B cell (primary cell): ENCODE data around the gene BCL2. TPM values are rescaled to one million over a fixed set of nuclear protein-coding genes. Genes with fewer than 3 reads are reported as not detected.
A peak's percentile ranks its signal among the peaks of the same experiment; 100 is the strongest.

Experiments used
- ATAC-seq: fragments of 200-7000 bp; cut with Tn5 transposase; one replicate; pipeline ENCODE4 v1.10.0; 2021; ENCODE audit warnings: low read depth, mild to moderate bottlenecking, moderate number of reproducible peaks, moderate library complexity
- CTCF ChIA-PET: fragments of 350-600 bp; sonication (Branson Sonifier 250); formaldehyde crosslinking; loops from one replicate; lab custom pipeline; 2021; ENCODE audit warnings: antibody characterized with exemption, inconsistent platforms; lab: Charles Lee
- POLR2A ChIA-PET: fragments of 350-600 bp; sonication (Branson Sonifier 250); formaldehyde crosslinking; loops from one replicate; lab custom pipeline; 2021; ENCODE audit warnings: antibody characterized with exemption; lab: Charles Lee
- DNase-seq: peaks from one replicate; pipeline ENCODE4 v3.0.0; 2013
- H2AFZ ChIP-seq: 2 replicates; pipeline ENCODE4 v1.6.1; 2012; ENCODE audit warnings: mild to moderate bottlenecking, low read depth, low read length; ENCODE audit not compliant: insufficient read depth, poor library complexity, severe bottlenecking
- H3K27ac ChIP-seq, 2 donors: 1 replicate in 1 of 2; 2 replicates in 1 of 2; pipeline ENCODE4 v1.5.1; 2012 to 2013; ENCODE audit warnings: low read length in 2 of 2, mild to moderate bottlenecking in 2 of 2, moderate library complexity in 1 of 2
- H3K27me3 ChIP-seq, 4 experiments: fragments of 200-600 bp in 1 of 4; sonication (generic) in 1 of 4; replicated peaks in 1 of 4; 1 replicate in 2 of 4; 2 replicates in 2 of 4; pipeline versions ENCODE4 v1.6.1 to v1.7.0; 2013 to 2016; ENCODE audit warnings: low read length in 3 of 4, mild to moderate bottlenecking in 2 of 4, mixed read lengths in 1 of 4, moderate library complexity in 1 of 4; ENCODE audit not compliant: insufficient read depth in 4 of 4, control insufficient read depth in 3 of 4; ENCODE audit errors: control extremely low read depth in 1 of 4
- H3K36me3 ChIP-seq, 2 experiments: replicated peaks in 1 of 2; 1 replicate in 1 of 2; 2 replicates in 1 of 2; pipeline versions ENCODE4 v1.6.1 to v1.7.1; 2013; ENCODE audit warnings: low read length in 1 of 2; ENCODE audit not compliant: insufficient read depth in 2 of 2, control insufficient read depth in 1 of 2; ENCODE audit errors: control extremely low read depth in 1 of 2, extremely low read depth in 1 of 2
- H3K4me1 ChIP-seq, 2 donors: fragments of 200-600 bp in 1 of 2; sonication (generic) in 1 of 2; 1 replicate in 1 of 2; 2 replicates in 1 of 2; pipeline versions ENCODE4 v1.5.1 to v1.6.1; 2013 to 2017; ENCODE audit warnings: low read length in 2 of 2; ENCODE audit not compliant: control insufficient read depth in 2 of 2, insufficient read depth in 2 of 2
- H3K4me2 ChIP-seq: replicated peaks from 2 replicates; pipeline ENCODE3; 2012; ENCODE audit warnings: mild to moderate bottlenecking, low read depth, low read length; ENCODE audit not compliant: poor library complexity, severe bottlenecking
- H3K4me3 ChIP-seq, 5 experiments: fragments of 200-600 bp in 1 of 5; sonication (generic) in 1 of 5; 1 replicate in 3 of 5; 2 replicates in 2 of 5; pipeline versions ENCODE4 v1.5.1 to v1.7.0; 2011 to 2016; ENCODE audit warnings: low read length in 4 of 5, mild to moderate bottlenecking in 4 of 5, low read depth in 2 of 5, control low read depth in 1 of 5, moderate library complexity in 1 of 5; ENCODE audit not compliant: insufficient read depth in 1 of 5; ENCODE audit errors: control extremely low read depth in 1 of 5, extremely low read depth in 1 of 5
- H3K79me2 ChIP-seq: fragments of 200-600 bp; sonication (generic); one replicate; pipeline ENCODE4 v1.6.0; 2016; ENCODE audit warnings: low read length; ENCODE audit not compliant: control insufficient read depth, insufficient read depth
- H3K9ac ChIP-seq: fragments of 200-600 bp; sonication (generic); 2 replicates; pipeline ENCODE4 v1.6.1; 2017; ENCODE audit warnings: mild to moderate bottlenecking, low read length, moderate library complexity
- H3K9me3 ChIP-seq, 3 donors: one replicate each; pipeline versions ENCODE4 v1.6.1 to v1.7.1; 2013; ENCODE audit warnings: low read length in 2 of 3; ENCODE audit not compliant: control insufficient read depth in 2 of 3, insufficient read depth in 1 of 3; ENCODE audit errors: control extremely low read depth in 1 of 3
- H4K20me1 ChIP-seq: 2 replicates; pipeline ENCODE4 v1.6.0; 2012; ENCODE audit warnings: mild to moderate bottlenecking, low read length; ENCODE audit not compliant: insufficient read depth, control insufficient read depth, poor library complexity, severe bottlenecking
- H3K27ac Mint-ChIP-seq: one replicate; pipeline ENCODE4 v1.8.0; 2021; ENCODE audit warnings: mixed read lengths
- H3K27me3 Mint-ChIP-seq: one replicate; pipeline ENCODE4 v1.8.0; 2021; ENCODE audit warnings: mixed read lengths
- H3K4me1 Mint-ChIP-seq: one replicate; pipeline ENCODE4 v1.8.0; 2021; ENCODE audit warnings: mixed read lengths
- H3K4me3 Mint-ChIP-seq: one replicate; pipeline ENCODE4 v1.8.0; 2021; ENCODE audit warnings: mixed read lengths
- H3K9me3 Mint-ChIP-seq: one replicate; pipeline ENCODE4 v1.8.0; 2022; ENCODE audit warnings: mixed read lengths; ENCODE audit not compliant: insufficient read depth
- CTCF ChIP-seq: fragments of 200-600 bp; IDR thresholded peaks from one replicate; pipeline ENCODE4 v1.8.0; 2022; ENCODE audit warnings: antibody characterized with exemption, mild to moderate bottlenecking
- EZH2 ChIP-seq: IDR thresholded peaks from 2 replicates; pipeline ENCODE4 v1.6.1; 2012; ENCODE audit warnings: borderline replicate concordance, low read depth, mild to moderate bottlenecking, moderate library complexity, low read length; ENCODE audit not compliant: insufficient read depth, poor library complexity, severe bottlenecking
- WGBS: methylation state at CpG from one replicate; pipeline ENCODE4 v1.1.5; 2013; ENCODE audit warnings: missing lambda C conversion rate; ENCODE audit not compliant: insufficient coverage; 5-methylcytosine and 5-hydroxymethylcytosine counted together
- intact Hi-C: fragments of 100-400 bp; cut with micrococcal nuclease; formaldehyde crosslinking; loops from one replicate; pipeline ENCODE4 v1.10.0; 2022
- polyA plus RNA-seq: library from polyadenylated mRNA; depleted of rRNA; stranded (reverse); fragments of >200 nt; gene quantifications from 2 replicates; pipeline ENCODE4 v1.2.3, GENCODE V29; 2012
- total RNA-seq, 2 donors: library from RNA; stranded (reverse); fragments of 120-200 nt in 1 of 2; gene quantifications; 1 replicate in 1 of 2; 2 replicates in 1 of 2; pipeline versions ENCODE4 v1.2.3 to v1.2.4, GENCODE V29; 2013 to 2022

The BCL2 gene
- total and polyA plus RNA-seq, 2 donors (not counting 1 experiment from before 2014, with no cell fraction given) = 27.6 to 144 TPM

- TF ChIP-seq EZH2 (no peak), CTCF (no peak)
- Histone ChIP-seq H3K4me2 (no peak overlapping the region), H3K27ac (no peak overlapping the region), H4K20me1 (peaks cover 8% of the 10 kb centered on the region), H3K79me2 (peaks cover 70% of the 10 kb centered on the region), H3K9me3 (no peaks in the 10 kb centered on the region), H3K36me3 (peaks cover 0 to 3% of the 10 kb centered on the region in 2 experiments), H3K9ac (no peak overlapping the region), H3K27me3 (no peaks in the 10 kb centered on the region), H3K4me1 (peaks cover 9 to 16% of the 10 kb centered on the region in 2 donors), H3K4me3 (no peak overlapping the region), H2AFZ (no peak overlapping the region)
- no peaks in the 10 kb centered on the region for H3K27me3 Mint-ChIP-seq
- H3K4me1 Mint-ChIP-seq = peaks cover 43% of the 10 kb centered on the region
- WGBS = 98% methylated on average over 8 of the region's 8 CpGs
- no peak for ATAC-seq
- peak overlapping the region; percentile 59 for H3K27ac Mint-ChIP-seq
- intact Hi-C loops = loop anchor here (10.0 kb wide), 1 partner anchor 52 kb away; no protein-coding TSS in a partner anchor
- no peak for DNase-seq
- H3K4me3 Mint-ChIP-seq = no peak overlapping the region
- POLR2A ChIA-PET = interaction anchor here (0.6 to 2.3 kb wide), 4 partner anchors 117 to 190 kb away, joined by 3 to 19 read pairs (median 7); partner anchors contain the start of gene BCL2
- H3K9me3 Mint-ChIP-seq = no peaks in the 10 kb centered on the region
- CTCF ChIA-PET = interaction anchor here (1.0 to 10.4 kb wide), 19 partner anchors 9 to 306 kb away, joined by 3 to 165 read pairs (median 9); partner anchors contain the start of gene BCL2
Observed at GRCh38 chr18:63132819-63133200, 186.8 kb downstream of the BCL2 start.
